HG02981 (cell line): ENCODE measurements around the gene CHST11.
"Not testable (repeated sequence)": the region's sequence is repeated elsewhere in the genome, so short reads cannot be mapped to it uniquely, and the experiment has no call there.

Experiments used
- ATAC-seq: cut with Tn5 transposase; IDR thresholded peaks from one replicate; pipeline ENCODE4 v1.9.1; 2021; ENCODE audit warnings: mild to moderate bottlenecking, moderate library complexity; ENCODE audit not compliant: unreplicated experiment

CHST11 gene

DNA sequence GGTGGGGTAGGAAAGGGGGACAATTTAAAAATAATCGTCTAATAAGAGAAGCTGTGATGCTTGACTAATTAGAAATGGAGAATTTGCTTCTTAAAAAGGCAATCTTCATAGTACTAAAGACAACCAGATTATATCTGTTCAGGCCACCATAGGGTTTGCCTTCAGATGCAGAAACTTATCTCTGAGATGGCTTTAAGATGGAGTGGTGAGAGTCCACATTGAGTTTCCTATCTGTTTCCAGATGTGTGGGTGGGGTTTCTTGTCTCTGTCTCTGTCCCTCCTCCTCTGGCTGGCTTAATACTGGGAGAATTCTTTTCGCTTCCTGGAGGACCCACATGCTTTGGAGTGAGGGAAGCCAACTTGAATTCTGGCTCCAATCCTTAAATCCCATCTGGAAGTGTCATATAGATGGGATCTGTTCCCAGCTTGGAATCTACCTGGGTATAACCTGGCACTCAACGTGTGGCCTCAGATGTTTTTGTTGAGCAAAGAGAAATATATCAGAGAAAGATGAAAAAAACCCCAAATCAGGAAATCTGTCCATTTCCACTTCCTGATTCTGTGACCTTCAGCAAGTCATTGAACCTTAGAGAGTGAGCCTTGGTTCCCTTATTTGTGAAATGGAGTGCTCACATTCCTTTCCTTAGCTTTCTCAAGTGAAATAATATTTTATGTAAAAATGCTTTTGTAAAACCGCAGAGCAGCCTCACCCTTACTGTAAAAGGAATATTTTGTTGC, 66.4 kb downstream of the CHST11 start:
- ATAC-seq = no peak

- no peak for ATAC-seq
These were observed 67.5 kb downstream of the CHST11 start for GRCh38 chr12:104524034-104524832.

- ATAC-seq = no peak
These were observed 69.6 kb downstream of the CHST11 start for GRCh38 chr12:104526320-104526719.

GRCh38 chr12:104526751-104527150, 70.0 kb downstream of the CHST11 start:
- no peak for ATAC-seq

- not testable (repeated sequence) for ATAC-seq
These were observed 70.9 kb downstream of the CHST11 start for GRCh38 chr12:104527653-104528052.

GRCh38 chr12:104529130-104529874, 72.6 kb downstream of the CHST11 start:
- ATAC-seq = no peak

GRCh38 chr12:104532636-104533035, 75.9 kb downstream of the CHST11 start:
- ATAC-seq = no peak

DNA sequence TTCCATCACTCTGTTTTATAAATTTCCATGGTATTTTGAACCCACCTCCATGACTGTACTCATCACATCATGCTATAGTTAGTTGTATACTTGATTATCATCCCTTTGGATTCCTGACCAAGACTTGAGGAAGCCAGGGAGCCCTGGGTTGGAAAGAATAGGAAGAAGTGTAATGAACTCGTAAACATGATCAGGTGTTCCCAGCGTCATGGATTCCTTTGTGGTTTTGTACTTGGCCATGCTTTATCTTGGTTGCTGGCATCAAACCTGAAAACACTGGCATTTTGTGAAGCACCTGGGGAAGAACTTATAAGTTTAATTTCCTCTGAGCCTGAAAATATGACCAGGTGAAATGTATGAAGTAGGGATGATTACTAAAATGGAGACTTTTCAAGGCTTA, 76.4 kb downstream of the CHST11 start:
- ATAC-seq = no peak

DNA sequence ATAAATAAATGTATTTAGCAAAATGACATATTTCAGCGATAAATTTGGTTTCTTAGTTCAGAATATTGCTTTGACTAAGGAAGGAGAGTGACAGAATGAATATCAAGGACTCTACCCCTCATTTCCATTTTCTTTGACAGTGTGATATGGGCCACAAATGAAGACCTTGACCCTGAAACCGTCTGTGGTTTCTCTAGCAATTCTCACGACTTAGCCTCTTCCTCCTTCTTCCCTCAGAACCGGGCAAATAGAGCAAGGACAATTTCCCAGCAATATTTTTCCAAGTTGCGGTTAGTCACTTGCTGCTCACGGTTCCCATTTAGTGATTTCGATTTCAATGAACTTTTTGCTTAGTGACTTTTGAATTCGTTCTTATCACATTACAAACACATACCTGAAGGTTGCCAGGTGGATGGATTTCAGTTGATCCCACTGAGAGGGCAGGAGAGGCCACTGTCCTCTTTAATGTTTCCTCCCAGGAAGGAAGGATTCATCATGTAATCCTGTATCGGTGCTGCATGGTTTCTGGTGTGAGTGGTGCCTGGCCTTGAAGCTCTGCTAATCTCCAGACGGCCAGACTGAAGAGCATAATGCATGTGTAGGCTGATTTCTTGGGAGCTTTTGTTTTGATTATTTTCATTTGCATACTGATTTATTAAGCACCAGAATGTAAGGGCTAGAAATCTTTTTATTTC, 77.6 kb downstream of the CHST11 start:
- ATAC-seq = no peak

GRCh38 chr12:104534857-104535248, 78.1 kb downstream of the CHST11 start:
- ATAC-seq = no peak

DNA sequence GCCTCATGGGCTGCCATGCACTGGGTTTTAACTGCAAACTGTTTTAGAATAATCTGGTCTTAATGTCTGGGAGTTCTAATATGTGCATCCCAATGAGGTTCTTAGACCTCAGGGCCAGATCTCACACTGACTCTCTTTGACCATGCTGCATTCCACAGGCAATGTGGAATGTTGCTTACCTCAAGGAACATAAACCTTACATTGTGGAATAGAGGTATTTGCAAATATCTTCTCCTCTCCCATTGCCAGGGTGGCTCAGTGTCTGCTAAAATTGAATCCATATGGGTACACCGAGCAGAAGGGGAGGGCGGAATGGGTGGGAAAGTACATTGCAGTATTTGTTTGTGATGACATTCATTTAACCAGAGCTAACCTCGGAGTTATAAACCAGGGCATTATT, 78.6 kb downstream of the CHST11 start:
- ATAC-seq = no peak

DNA sequence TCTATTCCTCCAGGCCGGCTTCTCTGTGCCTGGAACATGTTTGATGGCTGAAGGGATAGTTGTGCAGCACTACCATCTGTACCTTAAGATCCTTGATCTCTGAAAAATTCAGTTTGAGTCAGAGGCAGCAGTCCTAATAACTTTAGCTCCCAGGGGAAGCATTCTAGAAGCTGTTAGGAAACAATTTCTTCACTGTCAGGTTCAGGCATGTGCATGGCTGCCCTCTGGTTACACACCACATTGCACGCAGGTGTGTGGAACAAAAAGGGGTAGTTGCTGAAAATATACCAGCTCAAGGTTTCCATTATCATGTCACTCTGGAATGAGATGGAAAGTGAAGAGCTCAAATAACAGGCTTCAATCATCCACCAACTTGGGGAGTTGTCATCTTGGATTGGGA, 80.1 kb downstream of the CHST11 start:
- no peak for ATAC-seq

DNA sequence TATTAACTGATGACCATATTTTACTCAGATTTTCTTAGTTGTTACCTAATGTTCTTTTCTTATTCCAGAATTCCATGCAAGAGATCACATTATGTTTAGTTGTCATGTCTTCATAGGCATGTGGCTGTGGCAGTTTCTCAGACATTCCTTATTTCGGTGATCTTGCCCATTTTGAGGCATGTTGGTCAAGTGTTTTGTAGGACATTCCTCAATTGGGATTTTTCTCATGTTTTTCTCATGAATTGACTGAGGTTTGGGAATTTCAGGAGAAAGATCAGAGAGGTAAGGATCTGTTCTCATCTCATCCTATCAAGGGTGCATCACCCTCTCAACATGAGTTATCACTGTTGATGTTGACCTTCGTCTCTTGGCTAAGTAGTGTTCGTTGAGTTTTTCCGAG, 81.3 kb downstream of the CHST11 start:
- ATAC-seq = no peak

GRCh38 chr12:104538891-104539462, 82.2 kb downstream of the CHST11 start:
- ATAC-seq = no peak

DNA sequence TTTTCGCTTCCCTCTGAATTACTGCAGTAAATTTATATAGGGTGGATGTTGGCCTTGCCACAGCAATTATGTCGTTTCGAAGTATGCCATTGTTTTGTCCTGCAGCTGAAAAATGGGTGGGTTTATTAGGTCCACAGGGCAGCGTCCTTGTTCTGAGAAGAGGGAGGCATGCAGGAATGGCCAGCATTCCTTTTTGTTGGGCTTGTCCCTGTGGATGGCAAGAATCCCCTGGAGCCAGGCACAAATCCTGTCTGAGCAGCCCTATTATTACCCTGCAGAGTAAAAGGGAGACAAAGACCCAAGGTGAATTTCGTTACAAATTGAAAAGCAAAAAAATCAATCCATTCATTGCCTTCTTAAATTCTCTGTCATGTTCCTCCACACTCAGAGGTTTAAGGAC, 88.1 kb downstream of the CHST11 start:
- no peak for ATAC-seq

DNA sequence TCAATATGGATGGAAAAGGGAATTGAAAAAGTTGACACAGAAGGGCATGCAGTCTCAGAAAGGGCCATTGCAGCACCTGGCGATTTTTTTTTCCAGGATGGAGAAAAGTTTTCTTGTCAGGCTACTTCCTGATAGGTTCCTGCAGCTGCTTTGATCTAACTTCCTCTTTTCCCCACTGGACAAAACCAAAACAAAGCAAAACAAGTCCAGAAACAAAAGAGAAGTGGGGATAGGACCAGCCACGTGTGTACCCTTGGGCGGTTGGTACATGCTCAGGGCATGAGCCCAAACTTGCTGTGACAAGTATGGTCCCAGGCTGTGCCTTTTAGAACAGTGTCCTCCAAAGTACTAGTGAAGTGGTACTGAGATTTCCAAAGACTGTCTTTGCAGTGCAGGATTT, 89.8 kb downstream of the CHST11 start:
- no peak for ATAC-seq

- ATAC-seq = no peak
These were observed 90.5 kb downstream of the CHST11 start for GRCh38 chr12:104547235-104547634.

GRCh38 chr12:104549815-104550480, 93.2 kb downstream of the CHST11 start:
- no peak for ATAC-seq

GRCh38 chr12:104551313-104551931, 94.7 kb downstream of the CHST11 start:
- ATAC-seq = no peak

GRCh38 chr12:104553421-104553820, 96.7 kb downstream of the CHST11 start:
- ATAC-seq = no peak
